HEK293 (cell line): ENCODE data around the gene SHE.

Experiments
- CTCF ChIA-PET: fragments of 350-600 bp; formaldehyde crosslinking; extraction: SDS; loops from one replicate; lab custom pipeline; 2021; ENCODE audit warnings: antibody characterized with exemption; lab: Yijun Ruan, JAX
- POLR2A ChIA-PET: fragments of 300-600 bp; formaldehyde crosslinking; extraction: SDS; loops from one replicate; lab custom pipeline; 2020; ENCODE audit warnings: antibody characterized with exemption, inconsistent platforms; lab: Yijun Ruan, JAX
- H3K27ac ChIP-seq: fragments of 200-500 bp; sonication (Bioruptor generic); 2 replicates; pipeline ENCODE4 v1.5.1; 2014; ENCODE audit warnings: low read depth, low read length, control low read depth, inconsistent platforms; ENCODE audit errors: extremely low read depth
- H3K36me3 ChIP-seq, 2 experiments: fragments of 200-500 bp in 1 of 2; sonication (Bioruptor generic) in 1 of 2; 1 replicate in 1 of 2; 2 replicates in 1 of 2; pipeline ENCODE4 v1.5.1; 2014 to 2017; ENCODE audit warnings: inconsistent platforms in 2 of 2, low read length in 2 of 2; ENCODE audit not compliant: control insufficient read depth in 2 of 2, insufficient read depth in 1 of 2
- H3K4me1 ChIP-seq: fragments of 200-500 bp; sonication (Bioruptor generic); 2 replicates; pipeline ENCODE4 v1.5.1; 2014; ENCODE audit warnings: mild to moderate bottlenecking, low read length, inconsistent platforms; ENCODE audit not compliant: control insufficient read depth, insufficient read depth
- H3K4me3 ChIP-seq: 2 replicates; pipeline ENCODE4 v1.5.1; 2011; ENCODE audit warnings: low read depth, mild to moderate bottlenecking, control low read depth, low read length, moderate library complexity
- H3K9me3 ChIP-seq: fragments of 200-500 bp; sonication (Bioruptor generic); 2 replicates; pipeline ENCODE4 v1.5.1; 2014; ENCODE audit warnings: low read depth, low read length, inconsistent platforms; ENCODE audit not compliant: control insufficient read depth, insufficient read depth
- ATF2 ChIP-seq: fragments of 450-650 bp; formaldehyde crosslinking; IDR thresholded peaks from 2 replicates; pipeline ENCODE4 v1.5.1; 2016; ENCODE audit warnings: missing biosample characterization, missing genetic modification characterization, low read depth
- ELK4 ChIP-seq: IDR thresholded peaks from 2 replicates; pipeline ENCODE4 v1.6.1; 2011; ENCODE audit warnings: mild to moderate bottlenecking, low read depth, low read length, borderline replicate concordance
- HOXD13 ChIP-seq: sonication (generic); formaldehyde crosslinking; IDR thresholded peaks from 2 replicates; pipeline ENCODE4 v1.8.0; 2022; ENCODE audit warnings: missing genetic modification reagents, borderline replicate concordance
- INSM2 ChIP-seq: fragments of 450-650 bp; formaldehyde crosslinking; IDR thresholded peaks from 2 replicates; pipeline ENCODE4 v1.5.1; 2016; ENCODE audit warnings: missing biosample characterization, missing genetic modification characterization
- MEIS1 ChIP-seq: sonication (generic); formaldehyde crosslinking; IDR thresholded peaks from 2 replicates; pipeline ENCODE4 v1.8.1; 2022; ENCODE audit warnings: missing genetic modification reagents, mild to moderate bottlenecking, borderline replicate concordance
- MZF1 ChIP-seq: fragments of 450-650 bp; formaldehyde crosslinking; IDR thresholded peaks from 2 replicates; pipeline ENCODE4 v1.5.1; 2017; ENCODE audit warnings: missing biosample characterization, missing genetic modification characterization, borderline replicate concordance
- PRDM4 ChIP-seq: fragments of 450-650 bp; formaldehyde crosslinking; IDR thresholded peaks from 2 replicates; pipeline ENCODE4 v1.5.1; 2017; ENCODE audit warnings: missing biosample characterization, missing genetic modification characterization
- TRIM28 ChIP-seq: IDR thresholded peaks from 2 replicates; pipeline ENCODE4 v1.6.1; 2011; ENCODE audit warnings: low read length, control low read depth, borderline replicate concordance
- ZBTB21 ChIP-seq: fragments of 450-650 bp; formaldehyde crosslinking; IDR thresholded peaks from 2 replicates; pipeline ENCODE4 v1.5.1; 2017; ENCODE audit warnings: missing biosample characterization, missing genetic modification characterization
- ZNF148 ChIP-seq: fragments of 450-650 bp; formaldehyde crosslinking; IDR thresholded peaks from 2 replicates; pipeline ENCODE4 v1.5.0; 2017; ENCODE audit warnings: missing biosample characterization, missing genetic modification characterization, borderline replicate concordance
- ZNF155 ChIP-seq: fragments of 450-650 bp; formaldehyde crosslinking; IDR thresholded peaks from 2 replicates; pipeline ENCODE4 v1.5.1; 2016; ENCODE audit warnings: missing biosample characterization, missing genetic modification characterization
- ZNF350 ChIP-seq: fragments of 450-650 bp; formaldehyde crosslinking; IDR thresholded peaks from 2 replicates; pipeline ENCODE4 v1.5.0; 2017; ENCODE audit warnings: missing biosample characterization, mild to moderate bottlenecking, missing genetic modification characterization
- ZNF366 ChIP-seq: fragments of 450-650 bp; formaldehyde crosslinking; conservative IDR thresholded peaks from 2 replicates; pipeline ENCODE4 v1.5.1; 2016; ENCODE audit warnings: missing biosample characterization, missing genetic modification characterization
- ZNF488 ChIP-seq: fragments of 450-650 bp; formaldehyde crosslinking; IDR thresholded peaks from 2 replicates; pipeline ENCODE4 v1.5.1; 2016; ENCODE audit warnings: missing biosample characterization, missing genetic modification characterization
- ZNF548 ChIP-seq: fragments of 450-650 bp; formaldehyde crosslinking; IDR thresholded peaks from 2 replicates; pipeline ENCODE4 v1.5.1; 2016; ENCODE audit warnings: missing biosample characterization, missing genetic modification characterization
- ZNF549 ChIP-seq: fragments of 450-650 bp; IDR thresholded peaks from 2 replicates; pipeline ENCODE4 v1.5.1; 2018; ENCODE audit warnings: missing biosample characterization, missing genetic modification characterization, mild to moderate bottlenecking, inconsistent platforms, moderate library complexity
- ZNF624 ChIP-seq: fragments of 450-650 bp; formaldehyde crosslinking; IDR thresholded peaks from 2 replicates; pipeline ENCODE4 v1.5.1; 2017; ENCODE audit warnings: missing biosample characterization, missing genetic modification characterization
- ZNF654 ChIP-seq: fragments of 450-650 bp; formaldehyde crosslinking; IDR thresholded peaks from 2 replicates; pipeline ENCODE4 v1.5.1; 2016; ENCODE audit warnings: low read depth, missing biosample characterization, missing genetic modification characterization
- ZNF707 ChIP-seq: fragments of 450-650 bp; formaldehyde crosslinking; IDR thresholded peaks from 2 replicates; pipeline ENCODE4 v1.5.1; 2016; ENCODE audit warnings: missing biosample characterization, missing genetic modification characterization

SHE gene

GRCh38 chr1:154446292-154446691 is 55.9 kb downstream of the SHE start:
- TF ChIP-seq ZBTB21 (tag by site-specific recombination) = no peak
- no peak for TF ChIP-seq ZNF488
- no peak for TF ChIP-seq INSM2 (tag by site-specific recombination)
- no peak for TF ChIP-seq ZNF350 (tag by site-specific recombination)
- no peak for TF ChIP-seq ZNF624
- no peak for TF ChIP-seq ZNF155
- no peak for TF ChIP-seq ELK4
- no peak for TF ChIP-seq MZF1
- TF ChIP-seq MEIS1 (CRISPR knock-in tag) = no peak
- no peak for TF ChIP-seq ZNF654 (tag by site-specific recombination)
- no peak for TF ChIP-seq TRIM28
- TF ChIP-seq PRDM4 = no peak
- TF ChIP-seq HOXD13 (CRISPR knock-in tag) = no peak
- TF ChIP-seq ZNF707 = no peak
- no peak for TF ChIP-seq ZNF548 (tag by site-specific recombination)
- no peak for TF ChIP-seq ZNF366 (tag by site-specific recombination)
- TF ChIP-seq ATF2 (tag by site-specific recombination) = no peak
- no peak for TF ChIP-seq ZNF549 (tag by site-specific recombination)
- TF ChIP-seq ZNF148 (tag by site-specific recombination) = no peak
- ChIA-PET CTCF (interaction anchor here (1.6 kb wide), 1 partner anchor 100 kb away, joined by 5 read pairs; no protein-coding TSS in a partner anchor), POLR2A (no interaction called here)
- Histone ChIP-seq H3K4me1 (peaks cover 3% of the 10 kb centered on the region; the same call in 1 of the 2 replicates), H3K27ac (no peak overlapping the region), H3K9me3 (no peaks in the 10 kb centered on the region), H3K4me3 (no peak overlapping the region), H3K36me3 (no peaks in the 10 kb centered on the region)
